H9 (cell line): ENCODE measurements around the gene TRAFD1. TPM values are rescaled to one million over a fixed set of nuclear protein-coding genes. Genes with fewer than 3 reads are reported as not detected.
A peak's percentile ranks its signal among the peaks of the same experiment; 100 is the strongest.

Source experiments
- DNase-seq: peaks from one replicate; pipeline ENCODE4 v3.0.0-alpha.2; 2017
- H2AFZ ChIP-seq: one replicate; pipeline ENCODE4 v1.6.1; 2013; ENCODE audit warnings: mild to moderate bottlenecking, low read length, control low read depth, moderate library complexity
- H2AK5ac ChIP-seq: 2 replicates; pipeline ENCODE4 v1.6.1; 2013; ENCODE audit warnings: low read length, control low read depth, mixed read lengths; ENCODE audit not compliant: insufficient read length
- H2BK120ac ChIP-seq: one replicate; pipeline ENCODE4 v1.6.1; 2013; ENCODE audit warnings: low read depth, mild to moderate bottlenecking, low read length, control low read depth, inconsistent platforms; ENCODE audit not compliant: poor library complexity, severe bottlenecking
- H2BK12ac ChIP-seq: 2 replicates; pipeline ENCODE4 v1.6.1; 2013; ENCODE audit warnings: low read length, control low read depth, mixed read lengths, low read depth; ENCODE audit not compliant: insufficient read length
- H2BK15ac ChIP-seq: 2 replicates; pipeline ENCODE4 v1.6.1; 2013; ENCODE audit warnings: low read depth, low read length, control low read depth
- H2BK20ac ChIP-seq: one replicate; pipeline ENCODE4 v1.6.1; 2013; ENCODE audit warnings: low read depth, mild to moderate bottlenecking, low read length, control low read depth, inconsistent platforms; ENCODE audit not compliant: poor library complexity, severe bottlenecking
- H2BK5ac ChIP-seq: 2 replicates; pipeline ENCODE4 v1.6.1; 2013; ENCODE audit warnings: low read length, control low read depth, mixed read lengths; ENCODE audit not compliant: insufficient read length
- H3K14ac ChIP-seq: 2 replicates; pipeline ENCODE4 v1.6.1; 2013; ENCODE audit warnings: low read length, control low read depth; ENCODE audit not compliant: insufficient read depth
- H3K18ac ChIP-seq: 2 replicates; pipeline ENCODE4 v1.6.1; 2013; ENCODE audit warnings: low read depth, mild to moderate bottlenecking, mixed read lengths, low read length, control low read depth; ENCODE audit not compliant: insufficient read length
- H3K23ac ChIP-seq: 2 replicates; pipeline ENCODE4 v1.6.1; 2013; ENCODE audit warnings: low read length, control low read depth, mixed read lengths, low read depth; ENCODE audit not compliant: insufficient read length
- H3K23me2 ChIP-seq: 2 replicates; pipeline ENCODE4 v1.6.1; 2013; ENCODE audit warnings: low read depth, mild to moderate bottlenecking, mixed read lengths, low read length, control low read depth; ENCODE audit not compliant: insufficient read length, poor library complexity, severe bottlenecking
- H3K27ac ChIP-seq: 2 replicates; pipeline ENCODE4 v1.5.1; 2013; ENCODE audit warnings: low read length, control low read depth, mixed read lengths, low read depth; ENCODE audit not compliant: insufficient read length
- H3K27me3 ChIP-seq: 2 replicates; pipeline ENCODE4 v1.6.1; 2013; ENCODE audit warnings: low read length, control low read depth, inconsistent platforms; ENCODE audit not compliant: insufficient read depth
- H3K4ac ChIP-seq: 2 replicates; pipeline ENCODE4 v1.6.1; 2013; ENCODE audit warnings: low read depth, mild to moderate bottlenecking, control low read depth, inconsistent platforms, low read length, moderate library complexity
- H3K4me1 ChIP-seq: 2 replicates; pipeline ENCODE4 v1.6.1; 2013; ENCODE audit warnings: low read length, control low read depth, inconsistent platforms; ENCODE audit not compliant: insufficient read depth
- H3K4me2 ChIP-seq: 2 replicates; pipeline ENCODE4 v1.6.1; 2013; ENCODE audit warnings: low read length, control low read depth, mixed read lengths; ENCODE audit not compliant: insufficient read length, insufficient read depth
- H3K56ac ChIP-seq: 2 replicates; pipeline ENCODE4 v1.6.1; 2013; ENCODE audit warnings: low read depth, mild to moderate bottlenecking, mixed read lengths, low read length, control low read depth; ENCODE audit not compliant: insufficient read length
- H3K79me1 ChIP-seq: 2 replicates; pipeline ENCODE4 v1.6.1; 2013; ENCODE audit warnings: low read depth, mild to moderate bottlenecking, moderate library complexity, low read length, control low read depth, inconsistent platforms; ENCODE audit not compliant: insufficient read depth, poor library complexity, severe bottlenecking
- H3K79me2 ChIP-seq: 2 replicates; pipeline ENCODE4 v1.6.1; 2013; ENCODE audit warnings: low read length, control low read depth, inconsistent platforms; ENCODE audit not compliant: insufficient read depth
- H3K9ac ChIP-seq: 2 replicates; pipeline ENCODE4 v1.6.1; 2013; ENCODE audit warnings: low read length, control low read depth, mixed read lengths; ENCODE audit not compliant: insufficient read length; ENCODE audit errors: extremely low read depth
- H3K9me3 ChIP-seq: one replicate; pipeline ENCODE4 v1.6.1; 2013; ENCODE audit warnings: low read depth, low read length, inconsistent platforms; ENCODE audit not compliant: control insufficient read depth
- H3T11ph ChIP-seq: one replicate; pipeline ENCODE4 v1.6.1; 2013; ENCODE audit warnings: mild to moderate bottlenecking, low read length, control low read depth, inconsistent platforms
- H4K20me1 ChIP-seq: one replicate; pipeline ENCODE4 v1.6.1; 2013; ENCODE audit not compliant: control insufficient read depth, insufficient read length, insufficient read depth
- H4K5ac ChIP-seq: 2 replicates; pipeline ENCODE4 v1.6.1; 2013; ENCODE audit warnings: low read depth, mild to moderate bottlenecking, mixed read lengths, low read length, control low read depth; ENCODE audit not compliant: insufficient read length
- H4K8ac ChIP-seq: replicated peaks from 2 replicates; pipeline ENCODE4 v1.6.1; 2013; ENCODE audit warnings: low read length, control low read depth, mixed read lengths, low read depth; ENCODE audit not compliant: insufficient read length
- H4K91ac ChIP-seq: 2 replicates; pipeline ENCODE4 v1.6.1; 2013; ENCODE audit warnings: low read depth, mild to moderate bottlenecking, moderate library complexity, mixed read lengths, low read length, control low read depth; ENCODE audit not compliant: insufficient read length
- H3K27ac Mint-ChIP-seq, 3 experiments: 2 replicates in 2 of 3; 3 replicates in 1 of 3; pipeline ENCODE4 v1.8.0; 2020 to 2021; ENCODE audit warnings: mixed read lengths in 3 of 3, mild to moderate bottlenecking in 1 of 3, moderate library complexity in 1 of 3
- H3K27me3 Mint-ChIP-seq: 2 replicates; pipeline ENCODE4 v1.8.0; 2021; ENCODE audit warnings: low read depth, mild to moderate bottlenecking, moderate library complexity, mixed read lengths
- H3K36me3 Mint-ChIP-seq, 3 experiments: 2 replicates in 2 of 3; 3 replicates in 1 of 3; pipeline ENCODE4 v1.8.0; 2020 to 2021; ENCODE audit warnings: low read depth in 3 of 3, mixed read lengths in 3 of 3; ENCODE audit not compliant: insufficient read depth in 1 of 3
- H3K4me1 Mint-ChIP-seq, 2 experiments: 2 replicates each; pipeline ENCODE4 v1.8.0; 2020; ENCODE audit warnings: mixed read lengths in 2 of 2
- H3K4me3 Mint-ChIP-seq, 2 experiments: 2 replicates in 1 of 2; 3 replicates in 1 of 2; pipeline ENCODE4 v1.8.0; 2020 to 2021; ENCODE audit warnings: mild to moderate bottlenecking in 2 of 2, mixed read lengths in 2 of 2, moderate library complexity in 1 of 2
- H3K9me3 Mint-ChIP-seq, 2 experiments: 2 replicates in 1 of 2; 3 replicates in 1 of 2; pipeline ENCODE4 v1.8.0; 2020; ENCODE audit warnings: mild to moderate bottlenecking in 2 of 2, mixed read lengths in 2 of 2, moderate library complexity in 1 of 2
- WGBS: extraction: QIAGEN DNeasy Blood & Tissue Kit; methylation state at CpG from one replicate; pipeline ENCODE4 v1.1.7; 2013; ENCODE audit warnings: missing lambda C conversion rate, low lambda C conversion rate, mixed read lengths; ENCODE audit not compliant: insufficient read length; ENCODE audit errors: extremely low coverage; 5-methylcytosine and 5-hydroxymethylcytosine counted together
- total RNA-seq: library from RNA; stranded (reverse); gene quantifications from 2 replicates; pipeline ENCODE4 v1.2.1, GENCODE V29; 2021
- TF ChIP-seq, protein P1 (sequence below): fragments of 200-600 bp; sonication (generic); conservative IDR thresholded peaks from 3 replicates; pipeline ENCODE4 v1.8.0; 2021; ENCODE audit warnings: antibody characterized with exemption, mild to moderate bottlenecking

TRAFD1 gene
- total RNA-seq, 1 experiment from 2014 or later, result 32.0 TPM

DNA sequence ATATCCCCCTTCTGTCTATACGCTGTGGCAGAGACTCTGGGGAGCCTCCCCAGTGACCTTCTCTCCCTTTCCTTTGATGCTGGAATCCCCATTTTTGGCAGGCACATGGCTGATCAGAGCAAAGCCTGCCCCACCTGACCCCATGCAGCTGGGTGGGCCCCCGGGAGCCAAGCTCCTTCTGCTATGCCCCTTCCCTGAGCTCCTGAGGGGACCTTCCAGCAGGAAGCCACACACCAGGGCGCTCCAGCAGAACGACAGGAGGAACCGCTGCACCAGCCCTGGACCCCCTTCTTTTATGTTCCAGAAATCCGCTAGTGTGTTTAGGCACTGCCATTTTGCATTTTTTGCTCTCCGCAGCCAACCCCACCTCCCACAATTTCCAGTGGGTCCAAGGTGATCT is 44.6 kb downstream of the TRAFD1 start:
- no peak for DNase-seq
- Histone ChIP-seq H4K20me1 (peaks cover 4% of the 10 kb centered on the region), H3K9me3 (no peaks in the 10 kb centered on the region), H4K5ac (no peak overlapping the region), H3K27ac (no peak overlapping the region), H2BK15ac (no peak overlapping the region), H3K79me1 (no peaks in the 10 kb centered on the region), H2BK20ac (no peak overlapping the region), H3K18ac (no peak overlapping the region), H2BK12ac (no peak overlapping the region), H4K8ac (no peak overlapping the region), H2BK120ac (no peak overlapping the region), H3T11ph (no peak overlapping the region), H3K79me2 (no peaks in the 10 kb centered on the region), H3K4ac (no peak overlapping the region), H3K23me2 (no peaks in the 10 kb centered on the region), H3K4me1 (no peaks in the 10 kb centered on the region), H3K56ac (no peak overlapping the region), H2AK5ac (no peak overlapping the region), H3K4me2 (no peak overlapping the region), H3K27me3 (no peaks in the 10 kb centered on the region), H3K9ac (no peak overlapping the region), H2BK5ac (no peak overlapping the region), H3K14ac (no peak overlapping the region), H3K23ac (no peak overlapping the region), H4K91ac (no peak overlapping the region), H2AFZ (no peak overlapping the region)
- Mint-ChIP-seq H3K36me3 (peaks cover 9 to 30% (median 14%) of the 10 kb centered on the region in 3 experiments; a peak in 6 of 7 replicates), H3K27me3 (peaks cover 1% of the 10 kb centered on the region), H3K4me3 (no peak overlapping the region), H3K9me3 (no peaks in the 10 kb centered on the region), H3K4me1 (0 out of 4 replicates have a peak, but pooled peaks cover 0 to 2% of the 10 kb centered on the region in 2 experiments), H3K27ac (peak overlapping the region; percentile 16 to 89 (median 44); a peak in 5 of 7 replicates)
- TF ChIP-seq, protein P1, sequence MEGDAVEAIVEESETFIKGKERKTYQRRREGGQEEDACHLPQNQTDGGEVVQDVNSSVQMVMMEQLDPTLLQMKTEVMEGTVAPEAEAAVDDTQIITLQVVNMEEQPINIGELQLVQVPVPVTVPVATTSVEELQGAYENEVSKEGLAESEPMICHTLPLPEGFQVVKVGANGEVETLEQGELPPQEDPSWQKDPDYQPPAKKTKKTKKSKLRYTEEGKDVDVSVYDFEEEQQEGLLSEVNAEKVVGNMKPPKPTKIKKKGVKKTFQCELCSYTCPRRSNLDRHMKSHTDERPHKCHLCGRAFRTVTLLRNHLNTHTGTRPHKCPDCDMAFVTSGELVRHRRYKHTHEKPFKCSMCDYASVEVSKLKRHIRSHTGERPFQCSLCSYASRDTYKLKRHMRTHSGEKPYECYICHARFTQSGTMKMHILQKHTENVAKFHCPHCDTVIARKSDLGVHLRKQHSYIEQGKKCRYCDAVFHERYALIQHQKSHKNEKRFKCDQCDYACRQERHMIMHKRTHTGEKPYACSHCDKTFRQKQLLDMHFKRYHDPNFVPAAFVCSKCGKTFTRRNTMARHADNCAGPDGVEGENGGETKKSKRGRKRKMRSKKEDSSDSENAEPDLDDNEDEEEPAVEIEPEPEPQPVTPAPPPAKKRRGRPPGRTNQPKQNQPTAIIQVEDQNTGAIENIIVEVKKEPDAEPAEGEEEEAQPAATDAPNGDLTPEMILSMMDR, result no peak
- no CpG with 5 or more reads among the region's 7 CpGs for WGBS
